Aorta (tissue), 5 donors: Measurements from ENCODE around the gene SENP1. TPM values are rescaled to one million over a fixed set of nuclear protein-coding genes. Genes with fewer than 3 reads are reported as not detected.

Experiments used
- ATAC-seq: fragments of 200-7000 bp; cut with Tn5 transposase; one replicate; pipeline ENCODE4 v1.9.1; 2022; ENCODE audit warnings: moderate library complexity; ENCODE audit not compliant: low FRiP score
- DNase-seq, 2 donors: peaks; one replicate each; pipeline ENCODE4 v3.0.0-alpha.2; 2020
- H3K27ac ChIP-seq, 2 donors: one replicate each; pipeline ENCODE4 v1.5.1; 2013; ENCODE audit warnings: low read length in 2 of 2, mild to moderate bottlenecking in 2 of 2, moderate library complexity in 2 of 2, control low read depth in 1 of 2, inconsistent platforms in 1 of 2, low read depth in 1 of 2
- H3K27me3 ChIP-seq, 2 donors: one replicate each; pipeline ENCODE4 v1.6.1; 2013; ENCODE audit warnings: control low read depth in 1 of 2, low read length in 1 of 2, mild to moderate bottlenecking in 1 of 2, moderate library complexity in 1 of 2; ENCODE audit not compliant: insufficient read depth in 2 of 2, control insufficient read depth in 1 of 2
- H3K36me3 ChIP-seq, 2 donors: one replicate each; pipeline ENCODE4 v1.6.1; 2013; ENCODE audit warnings: control low read depth in 1 of 2, low read length in 1 of 2, mild to moderate bottlenecking in 1 of 2; ENCODE audit not compliant: insufficient read depth in 2 of 2, control insufficient read depth in 1 of 2
- H3K4me1 ChIP-seq, 2 donors: one replicate each; pipeline ENCODE4 v1.6.1; 2013; ENCODE audit warnings: low read length in 2 of 2, control low read depth in 1 of 2, mild to moderate bottlenecking in 1 of 2, moderate library complexity in 1 of 2; ENCODE audit not compliant: insufficient read depth in 2 of 2, control insufficient read depth in 1 of 2
- H3K4me3 ChIP-seq, 2 donors: one replicate each; pipeline ENCODE4 v1.5.1; 2013; ENCODE audit warnings: low read length in 2 of 2, control low read depth in 1 of 2, mild to moderate bottlenecking in 1 of 2
- H3K9me3 ChIP-seq: one replicate; pipeline ENCODE4 v1.6.1; 2013; ENCODE audit warnings: mild to moderate bottlenecking, low read length; ENCODE audit not compliant: control insufficient read depth
- WGBS, 2 donors: extraction: QIAGEN DNeasy Blood & Tissue Kit; methylation state at CpG; one replicate each; pipeline ENCODE4 v1.1.7; 2013; 5-methylcytosine and 5-hydroxymethylcytosine counted together
- intact Hi-C, 2 donors: fragments of 100-400 bp; cut with DNase I; formaldehyde crosslinking; loops; one replicate each; pipeline versions ENCODE4 v1.14.2 to v1.15.0; 2022
- polyA plus RNA-seq, 2 donors: library from polyadenylated mRNA; stranded (reverse); fragments of 200-250 nt; gene quantifications; one replicate each; pipeline ENCODE4 v1.2.3, GENCODE V29; 2013
- total RNA-seq, 2 donors: library from RNA; stranded (reverse); fragmentation: NEBNext Ultra II Directional; extraction: Animal tissue kit (Norgen Biotek cat#: 25700); gene quantifications; one replicate each; pipeline ENCODE4 v1.2.1, GENCODE V29; 2021
- donor health status: healthy with polysubstance abuse.
- donor health status: Bipolar disorder and iron deficiency.
- donor health status: DM: no; HTN: no; CAD: no.
- donor health status: DM: no; HTN: no; CAD: no.
- donor health status: DM: yes; HTN: yes; CAD: no.

SENP1 gene
- total and polyA plus RNA-seq, 4 donors: 6.0 to 23.0 (median 13.4) TPM

DNA sequence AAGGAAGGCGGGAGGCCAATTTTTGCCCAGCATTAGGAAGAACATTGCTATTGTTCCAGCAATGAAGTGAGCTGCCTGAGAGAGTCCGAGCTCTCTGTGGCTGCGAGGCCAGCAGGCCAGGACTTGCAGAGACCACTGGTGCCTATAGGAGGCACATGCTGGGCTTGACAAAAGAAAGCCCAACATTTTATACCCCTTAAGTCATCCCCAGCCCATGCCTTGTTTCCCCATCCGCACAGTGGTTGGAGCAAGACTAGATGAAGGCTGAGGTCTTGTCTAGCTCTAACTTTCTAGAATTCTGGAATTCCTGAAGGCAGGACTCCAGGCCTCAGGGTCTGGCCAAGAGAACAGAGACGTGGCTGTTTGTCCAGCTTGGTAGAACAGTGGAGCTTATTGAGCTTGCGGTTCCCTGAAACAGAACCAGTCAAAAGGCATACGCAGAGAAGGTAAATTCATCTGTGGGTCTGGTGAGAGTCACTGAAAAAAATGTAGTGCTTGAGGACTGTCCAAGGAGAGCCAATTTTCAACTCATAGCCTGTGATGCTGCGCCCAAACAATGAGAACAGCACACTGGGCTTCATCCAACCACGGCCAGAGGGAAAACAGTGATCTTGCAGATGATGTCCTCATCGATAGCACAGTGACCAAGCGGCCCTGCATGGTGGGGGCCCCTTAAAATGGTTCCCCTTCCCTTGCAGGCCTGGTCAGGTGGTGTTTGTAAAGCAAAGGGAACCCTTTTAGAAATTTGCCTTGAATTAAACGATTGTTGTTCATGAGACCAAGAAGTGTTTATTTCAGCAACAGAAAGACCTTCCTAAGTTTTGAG is 74.5 kb downstream of the SENP1 start:
- Histone ChIP-seq H3K4me1 (no peaks in the 10 kb centered on the region), H3K27me3 (no peaks in the 10 kb centered on the region), H3K27ac (no peak overlapping the region), H3K9me3 (no peaks in the 10 kb centered on the region), H3K36me3 (no peaks in the 10 kb centered on the region), H3K4me3 (no peak overlapping the region)
- ATAC-seq (no peak), DNase-seq (no peak)
- WGBS, 2 donors: 92 to 94% methylated on average over 12 of the region's 12 CpGs
- intact Hi-C loops: no loop called here

GRCh38 chr12:48030173-48030650 is 75.7 kb downstream of the SENP1 start:
- Histone ChIP-seq H3K36me3 (no peaks in the 10 kb centered on the region), H3K9me3 (no peaks in the 10 kb centered on the region), H3K27me3 (no peaks in the 10 kb centered on the region), H3K4me1 (no peaks in the 10 kb centered on the region), H3K4me3 (no peak overlapping the region), H3K27ac (no peak overlapping the region)
- no peak for DNase-seq
- intact Hi-C loops: no loop called here
- 76 to 84% methylated on average over 4 of the region's 4 CpGs for WGBS, 2 donors
- ATAC-seq: no peak

DNA sequence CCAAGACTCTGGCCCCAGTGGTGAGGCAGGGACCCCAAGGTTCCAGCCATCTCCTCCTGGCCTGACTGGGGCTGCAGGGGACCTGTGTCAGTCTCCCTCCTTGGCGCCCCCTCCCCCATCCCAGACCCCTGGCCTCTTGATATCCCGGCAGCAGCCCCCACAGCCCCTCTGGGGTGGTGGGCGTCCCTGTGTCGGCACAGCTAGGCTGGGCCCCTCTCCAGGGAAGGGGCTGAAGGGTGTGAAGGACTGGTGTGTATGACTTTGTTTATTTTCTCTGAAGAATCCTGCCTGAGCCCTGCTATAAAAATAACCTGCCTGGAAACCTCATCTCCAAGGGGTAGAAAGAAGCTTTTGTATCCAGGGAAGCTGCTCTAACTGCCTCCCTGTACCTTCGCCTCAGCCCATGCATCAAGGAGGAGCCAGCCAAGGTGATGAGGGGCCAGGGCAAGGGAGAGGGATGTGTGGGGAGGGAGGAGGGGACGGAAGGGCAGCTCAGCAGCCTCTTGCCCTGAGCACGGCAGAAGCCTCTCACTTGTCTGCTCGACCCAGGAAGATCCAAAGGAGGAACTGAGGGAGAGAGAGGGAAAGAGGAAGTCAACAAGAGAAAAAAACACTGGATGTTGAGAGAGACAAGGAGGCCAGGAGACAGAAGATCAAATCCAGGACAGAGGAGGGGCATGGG is 76.2 kb downstream of the SENP1 start:
- no peaks in the 10 kb centered on the region for H3K9me3 ChIP-seq
- no peak for DNase-seq
- H3K27me3 ChIP-seq: no peaks in the 10 kb centered on the region
- no peak overlapping the region for H3K27ac ChIP-seq
- ATAC-seq: no peak
- no peak overlapping the region for H3K4me3 ChIP-seq
- no peaks in the 10 kb centered on the region for H3K4me1 ChIP-seq
- WGBS, 2 donors: 59% methylated on average over 8 of the region's 8 CpGs
- peaks cover 0 to 1% of the 10 kb centered on the region in 2 donors for H3K36me3 ChIP-seq
- intact Hi-C loops: no loop called here

- Histone ChIP-seq H3K36me3 (peaks cover 0 to 1% of the 10 kb centered on the region in 2 donors), H3K9me3 (no peaks in the 10 kb centered on the region), H3K27ac (no peak overlapping the region), H3K4me1 (no peaks in the 10 kb centered on the region), H3K27me3 (no peaks in the 10 kb centered on the region), H3K4me3 (no peak overlapping the region)
- 73 to 76% methylated on average over 5 of the region's 5 CpGs for WGBS, 2 donors
- no peak for DNase-seq
- intact Hi-C loops: no loop called here
- ATAC-seq: no peak
Measured at GRCh38 chr12:48028541-48029431, 77.1 kb downstream of the SENP1 start.

GRCh38 chr12:48027183-48028002 is 78.5 kb downstream of the SENP1 start:
- Histone ChIP-seq H3K4me3 (no peak overlapping the region), H3K4me1 (no peaks in the 10 kb centered on the region), H3K9me3 (peaks cover 1% of the 10 kb centered on the region), H3K27ac (no peak overlapping the region), H3K27me3 (no peaks in the 10 kb centered on the region), H3K36me3 (peaks cover 0 to 1% of the 10 kb centered on the region in 2 donors)
- 75 to 78% methylated on average over 18 of the region's 18 CpGs for WGBS, 2 donors
- intact Hi-C loops: no loop called here
- ATAC-seq (no peak), DNase-seq (no peak)

GRCh38 chr12:48026060-48026827 is 79.6 kb downstream of the SENP1 start:
- DNase-seq (no peak), ATAC-seq (no peak)
- H3K36me3 ChIP-seq: peaks cover 0 to 1% of the 10 kb centered on the region in 2 donors
- no peak overlapping the region for H3K27ac ChIP-seq
- no peak overlapping the region for H3K4me3 ChIP-seq
- no peaks in the 10 kb centered on the region for H3K27me3 ChIP-seq
- H3K9me3 ChIP-seq: peaks cover 1% of the 10 kb centered on the region
- intact Hi-C loops: no loop called here
- H3K4me1 ChIP-seq: no peaks in the 10 kb centered on the region
- WGBS, 2 donors: 84 to 85% methylated on average over 7 of the region's 7 CpGs

- H3K9me3 ChIP-seq: peaks cover 1% of the 10 kb centered on the region
- peaks cover 0 to 1% of the 10 kb centered on the region in 2 donors for H3K36me3 ChIP-seq
- no peak overlapping the region for H3K27ac ChIP-seq
- DNase-seq (no peak), ATAC-seq (no peak)
- H3K4me3 ChIP-seq: no peak overlapping the region
- WGBS, 2 donors: 74 to 79% methylated on average over 7 of the region's 7 CpGs
- intact Hi-C loops: no loop called here
- H3K4me1 ChIP-seq: no peaks in the 10 kb centered on the region
- no peaks in the 10 kb centered on the region for H3K27me3 ChIP-seq
Measured at GRCh38 chr12:48025281-48025680, 80.6 kb downstream of the SENP1 start.
